AG04450 (cell line): ENCODE measurements around the gene DCXR. TPM values are rescaled to one million over a fixed set of nuclear protein-coding genes. Genes with fewer than 3 reads are reported as not detected.

Experiments
- CTCF ChIA-PET: fragments of 300-600, 350-600 bp; formaldehyde crosslinking; extraction: SDS; loops from one replicate; lab custom pipeline; 2022; ENCODE audit warnings: antibody characterized with exemption, inconsistent platforms; lab: Charles Lee
- POLR2A ChIA-PET: fragments of 350-600 bp; formaldehyde crosslinking; extraction: SDS; loops from one replicate; lab custom pipeline; 2021; ENCODE audit warnings: antibody characterized with exemption, inconsistent platforms; lab: Yijun Ruan, JAX
- DNase-seq: peaks from one replicate; pipeline ENCODE4 v3.0.0-alpha.2; 2011; ENCODE audit warnings: low read depth, low spot score
- H3K27ac ChIP-seq: one replicate; pipeline ENCODE4 v1.5.1; 2012; ENCODE audit warnings: low read depth, low read length, control low read depth
- H3K27me3 ChIP-seq: one replicate; pipeline ENCODE4 v1.6.0; 2012; ENCODE audit warnings: low read length; ENCODE audit not compliant: control insufficient read depth, insufficient read depth
- H3K4me3 ChIP-seq: 2 replicates; pipeline ENCODE4 v1.5.1; 2011; ENCODE audit warnings: mild to moderate bottlenecking, low read depth, low read length, control low read depth
- H3K9me3 ChIP-seq: 2 replicates; pipeline ENCODE4 v1.5.1; 2012; ENCODE audit warnings: low read length; ENCODE audit not compliant: control insufficient read depth, insufficient read depth
- CTCF ChIP-seq: IDR thresholded peaks from 2 replicates; pipeline ENCODE4 v1.5.1; 2011; ENCODE audit warnings: low read depth, low read length, control low read depth, inconsistent platforms
- polyA plus RNA-seq: library from polyadenylated mRNA; depleted of rRNA; stranded (reverse); fragments of >200 nt; gene quantifications from 2 replicates; pipeline ENCODE4 v1.2.3, GENCODE V29; 2011

Gene DCXR
- polyA plus RNA-seq, 1 experiment: 35.5 TPM

- Histone ChIP-seq H3K9me3 (no peaks in the 10 kb centered on the region; the same call in 1 of the 2 replicates), H3K27me3 (no peaks in the 10 kb centered on the region), H3K27ac (no peak overlapping the region), H3K4me3 (no peak overlapping the region)
- CTCF ChIA-PET: interaction anchor here (0.7 kb wide), 1 partner anchor 10 kb away, joined by 3 read pairs; no protein-coding TSS in a partner anchor
- TF ChIP-seq CTCF: no peak
- POLR2A ChIA-PET: interaction anchor here (0.7 kb wide), 1 partner anchor 16 kb away, joined by 4 read pairs; no protein-coding TSS in a partner anchor
- DNase-seq: no peak
Observed at GRCh38 chr17:82072827-82073226, 35.3 kb upstream of the DCXR start.

- Histone ChIP-seq H3K9me3 (no peaks in the 10 kb centered on the region; the same call in 1 of the 2 replicates), H3K27ac (no peak overlapping the region), H3K4me3 (no peak overlapping the region), H3K27me3 (no peaks in the 10 kb centered on the region)
- ChIA-PET POLR2A (no interaction called here), CTCF (no interaction called here)
- DNase-seq: no peak
- no peak for TF ChIP-seq CTCF
Observed at GRCh38 chr17:82070611-82071010, 33.1 kb upstream of the DCXR start.

- H3K4me3 ChIP-seq: peak within 1 kb of the TSS; percentile 76
- H3K9me3 ChIP-seq: no peaks in the 10 kb centered on the region; the same call in 1 of the 2 replicates
- POLR2A ChIA-PET: interaction anchor here (1.1 kb wide), 1 partner anchor 17 kb away, joined by 3 read pairs; no protein-coding TSS in a partner anchor
- H3K27me3 ChIP-seq: no peaks in the 10 kb centered on the region
- no peak for TF ChIP-seq CTCF
- DNase-seq: no peak
- peak within 1 kb of the TSS; percentile 11 for H3K27ac ChIP-seq
- CTCF ChIA-PET: no interaction called here
Observed at GRCh38 chr17:82065638-82066303, 28.3 kb upstream of the DCXR start, which contains the start of gene DUS1L. DUS1L (minus strand) TSS chr17:82065804; CDS start chr17:82065059, 745 bp downstream.

GRCh38 chr17:82065193-82065637, 27.7 kb upstream of the DCXR start:
- CTCF ChIA-PET: no interaction called here

More at GRCh38 chr17:82065193-82065637, 27.7 kb upstream of the DCXR start:
- no peak for DNase-seq
- Histone ChIP-seq H3K4me3 (peak overlapping the region; percentile 76), H3K27me3 (no peaks in the 10 kb centered on the region), H3K27ac (peak overlapping the region; percentile 11), H3K9me3 (no peaks in the 10 kb centered on the region; the same call in 1 of the 2 replicates)
- no peak for TF ChIP-seq CTCF
- POLR2A ChIA-PET: interaction anchor here (0.7 to 1.1 kb wide), 3 partner anchors 10 to 33 kb away, joined by 3 to 5 read pairs (median 3); partner anchors contain the start of gene FASN
